Kidney (tissue), 14 donors: Measurements from ENCODE around the gene FBXL20. TPM values are rescaled to one million over a fixed set of nuclear protein-coding genes. Genes with fewer than 3 reads are reported as not detected.

Experiments
- DNase-seq, 5 donors: peaks; one replicate each; pipeline ENCODE4 v3.0.0-alpha.2; 2013 to 2020
- FAIRE-seq: peaks from 2 replicates; lab custom pipeline; 2012; peaks lifted over from hg19 to GRCh38; lab: Jason Lieb, UNC
- H3K27ac ChIP-seq, 2 donors: one replicate each; pipeline ENCODE4 v1.7.0; 2013; ENCODE audit warnings: low read depth in 2 of 2, low read length in 2 of 2, inconsistent platforms in 1 of 2
- H3K27me3 ChIP-seq: one replicate; pipeline ENCODE4 v1.7.1; 2013; ENCODE audit warnings: low read length, inconsistent platforms; ENCODE audit not compliant: control insufficient read depth, insufficient read depth
- H3K36me3 ChIP-seq, 3 donors: one replicate each; pipeline versions ENCODE4 v1.7.0 to v1.7.1; 2013; ENCODE audit warnings: low read length in 3 of 3, control low read depth in 1 of 3, inconsistent platforms in 1 of 3; ENCODE audit not compliant: insufficient read depth in 3 of 3, control insufficient read depth in 2 of 3
- H3K4me1 ChIP-seq, 3 donors: one replicate each; pipeline versions ENCODE4 v1.7.0 to v1.7.1; 2013; ENCODE audit warnings: low read length in 3 of 3, inconsistent platforms in 1 of 3, low read depth in 1 of 3; ENCODE audit not compliant: control insufficient read depth in 2 of 3, insufficient read depth in 2 of 3
- H3K4me3 ChIP-seq, 3 donors: one replicate each; pipeline versions ENCODE4 v1.7.0 to v1.8.1; 2013; ENCODE audit warnings: low read length in 3 of 3, control low read depth in 1 of 3, inconsistent platforms in 1 of 3
- H3K9ac ChIP-seq, 3 donors: one replicate each; pipeline versions ENCODE4 v1.7.0 to v1.7.1; 2013; ENCODE audit warnings: low read length in 3 of 3, control low read depth in 1 of 3, inconsistent platforms in 1 of 3
- H3K9me3 ChIP-seq, 3 donors: one replicate each; pipeline versions ENCODE4 v1.7.0 to v1.7.1; 2013; ENCODE audit warnings: low read length in 3 of 3, control low read depth in 1 of 3, inconsistent platforms in 1 of 3; ENCODE audit not compliant: control insufficient read depth in 2 of 3, insufficient read depth in 1 of 3
- intact Hi-C: fragments of 100-400 bp; cut with DNase I; formaldehyde crosslinking; loops from one replicate; pipeline ENCODE4 v1.11.1; 2022
- polyA plus RNA-seq: library from polyadenylated mRNA; stranded (reverse); fragments of 350-450 nt; fragmentation: Illumina TruSeq; extraction: RNeasy Lipid Tissue Mini Kit (QIAGEN cat#74804); gene quantifications from one replicate; pipeline ENCODE4 v1.2.3, GENCODE V29; 2014; ENCODE audit warnings: low read depth, low replicate concordance; ENCODE audit not compliant: insufficient read depth
- total RNA-seq: library from RNA; stranded (reverse); fragmentation: NEBNext Ultra II Directional; extraction: Animal tissue kit (Norgen Biotek cat#: 25700); gene quantifications from one replicate; pipeline ENCODE4 v1.2.1, GENCODE V29; 2021
- TF ChIP-seq, protein P1 (sequence below): IDR thresholded peaks from 3 replicates; pipeline ENCODE4 v1.5.1; 2012; ENCODE audit warnings: mild to moderate bottlenecking, moderate library complexity, borderline replicate concordance; ENCODE audit not compliant: insufficient read depth; ENCODE audit errors: extremely low read depth
- donor health status: control.
- donor health status: control.
- donor health status: control.
- donor health status: control.
- donor health status: control.
- donor health status: DM: yes; HTN: yes; CAD: no.
- donor health status: Normal renal cell carcinoma (clear cell type).

Gene FBXL20
- total and polyA plus RNA-seq, 2 donors from 2014 or later = 3.2 to 16.1 TPM

DNA sequence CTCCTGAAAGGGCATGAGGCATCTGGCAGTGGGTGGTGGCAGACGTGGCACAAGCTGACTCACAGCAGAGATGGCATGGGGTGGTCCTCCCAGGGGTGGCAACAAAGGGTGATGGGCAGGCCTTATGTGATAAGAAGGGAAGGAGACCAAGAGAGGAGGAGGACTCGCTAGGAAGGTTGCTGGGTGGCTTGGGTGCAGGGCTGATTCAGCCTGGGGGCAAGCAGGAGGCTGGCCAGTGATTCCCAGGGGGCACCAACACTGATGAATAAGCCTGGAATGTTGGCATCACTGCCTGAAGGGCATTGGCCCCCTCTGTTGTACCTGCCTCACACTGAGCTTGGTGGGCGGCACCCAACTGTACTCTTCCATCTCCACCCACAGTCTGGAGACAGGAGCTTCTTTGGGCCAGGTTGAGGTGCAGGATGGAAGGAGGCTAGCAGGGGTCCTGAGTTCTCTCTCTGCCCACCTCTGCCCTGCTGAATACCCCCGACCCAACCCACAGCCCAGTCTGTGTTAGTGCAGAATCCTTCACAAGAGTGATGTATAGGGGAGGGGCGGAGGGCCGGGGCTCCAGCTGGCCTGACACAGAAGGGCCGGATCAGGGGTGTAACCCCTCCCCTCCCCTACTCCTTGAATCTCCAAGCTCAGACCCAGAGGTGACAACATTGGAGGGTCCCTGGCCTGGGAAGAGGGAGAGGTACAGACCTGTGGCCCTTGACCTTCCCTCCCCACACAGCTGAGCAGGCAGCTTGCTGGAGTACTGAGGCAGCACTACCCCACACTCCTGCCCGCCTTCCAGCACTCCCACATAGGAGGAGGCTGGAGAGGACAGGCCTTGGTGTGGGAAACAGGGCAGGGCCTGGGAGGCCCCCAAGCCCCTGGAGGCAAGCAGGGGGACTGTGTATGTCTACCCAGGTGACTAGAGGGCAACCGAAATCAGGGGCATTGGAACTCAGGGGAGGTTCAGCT, 178.3 kb downstream of the FBXL20 start:
- FAIRE-seq = no peak

DNA sequence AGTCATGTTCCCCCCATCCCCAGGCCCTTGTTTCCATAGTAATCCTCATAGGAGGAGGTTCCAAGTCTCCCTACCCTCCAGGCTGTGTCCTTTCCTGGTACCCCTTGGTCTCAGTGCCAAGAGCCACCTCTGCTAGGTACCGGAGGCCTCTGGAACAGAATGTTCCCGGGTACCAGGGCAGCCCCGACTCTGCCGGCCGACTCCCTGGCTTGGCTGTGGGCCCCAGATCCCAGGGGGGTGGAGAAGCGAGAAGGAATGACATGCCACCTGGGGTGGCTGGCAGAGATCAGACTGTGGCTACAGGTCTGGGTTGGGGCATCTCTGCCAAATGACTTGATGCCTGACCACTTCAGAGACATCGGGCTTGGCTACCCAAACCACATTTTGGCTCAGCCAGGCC, 179.3 kb downstream of the FBXL20 start:
- Histone ChIP-seq H3K9ac (no peak overlapping the region), H3K27me3 (peaks cover 4% of the 10 kb centered on the region), H3K9me3 (no peaks in the 10 kb centered on the region), H3K4me1 (peaks cover 0 to 3% (median 0%) of the 10 kb centered on the region in 3 donors), H3K36me3 (no peaks in the 10 kb centered on the region), H3K27ac (no peak overlapping the region), H3K4me3 (no peak overlapping the region)
- TF ChIP-seq, protein P1, sequence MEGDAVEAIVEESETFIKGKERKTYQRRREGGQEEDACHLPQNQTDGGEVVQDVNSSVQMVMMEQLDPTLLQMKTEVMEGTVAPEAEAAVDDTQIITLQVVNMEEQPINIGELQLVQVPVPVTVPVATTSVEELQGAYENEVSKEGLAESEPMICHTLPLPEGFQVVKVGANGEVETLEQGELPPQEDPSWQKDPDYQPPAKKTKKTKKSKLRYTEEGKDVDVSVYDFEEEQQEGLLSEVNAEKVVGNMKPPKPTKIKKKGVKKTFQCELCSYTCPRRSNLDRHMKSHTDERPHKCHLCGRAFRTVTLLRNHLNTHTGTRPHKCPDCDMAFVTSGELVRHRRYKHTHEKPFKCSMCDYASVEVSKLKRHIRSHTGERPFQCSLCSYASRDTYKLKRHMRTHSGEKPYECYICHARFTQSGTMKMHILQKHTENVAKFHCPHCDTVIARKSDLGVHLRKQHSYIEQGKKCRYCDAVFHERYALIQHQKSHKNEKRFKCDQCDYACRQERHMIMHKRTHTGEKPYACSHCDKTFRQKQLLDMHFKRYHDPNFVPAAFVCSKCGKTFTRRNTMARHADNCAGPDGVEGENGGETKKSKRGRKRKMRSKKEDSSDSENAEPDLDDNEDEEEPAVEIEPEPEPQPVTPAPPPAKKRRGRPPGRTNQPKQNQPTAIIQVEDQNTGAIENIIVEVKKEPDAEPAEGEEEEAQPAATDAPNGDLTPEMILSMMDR = no peak
- intact Hi-C loops = no loop called here
- FAIRE-seq (no peak), DNase-seq (no peak)

More for the DNA sequence above, 178.3 kb downstream of the FBXL20 start:
- no peak for DNase-seq
- Histone ChIP-seq H3K9ac (no peak overlapping the region), H3K27ac (no peak overlapping the region), H3K36me3 (no peaks in the 10 kb centered on the region), H3K27me3 (peaks cover 4% of the 10 kb centered on the region), H3K4me1 (peaks cover 0 to 3% (median 0%) of the 10 kb centered on the region in 3 donors), H3K9me3 (no peaks in the 10 kb centered on the region), H3K4me3 (no peak overlapping the region)
- TF ChIP-seq, protein P1 = no peak
- intact Hi-C loops = no loop called here

DNA sequence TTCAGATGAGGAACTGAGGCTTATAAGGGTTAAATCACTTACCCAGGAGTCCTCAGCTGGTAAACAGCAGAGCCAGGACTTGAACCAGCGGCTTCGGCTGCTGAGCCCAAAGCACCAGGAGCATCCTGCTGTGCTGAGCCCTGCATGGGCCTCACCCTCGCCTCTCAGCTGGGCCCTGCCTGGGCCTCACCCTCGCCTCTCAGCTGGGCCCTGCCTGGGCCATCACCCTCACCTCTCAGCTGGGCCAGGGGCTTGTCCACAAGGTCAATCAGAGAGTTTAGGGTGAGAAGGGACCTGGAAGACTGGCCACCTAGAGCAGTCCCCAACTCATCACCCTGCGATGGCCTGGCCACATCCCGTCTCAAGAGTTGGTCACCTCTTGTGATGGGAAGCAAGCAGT, 179.9 kb downstream of the FBXL20 start:
- TF ChIP-seq, protein P1 = no peak
- FAIRE-seq (no peak), DNase-seq (no peak)
- no peak overlapping the region for H3K9ac ChIP-seq
- intact Hi-C loops = no loop called here
- H3K27ac ChIP-seq = no peak overlapping the region
- no peaks in the 10 kb centered on the region for H3K9me3 ChIP-seq
- no peak overlapping the region for H3K4me3 ChIP-seq
- H3K36me3 ChIP-seq = no peaks in the 10 kb centered on the region
- H3K27me3 ChIP-seq = peaks cover 4% of the 10 kb centered on the region
- H3K4me1 ChIP-seq = peaks cover 0 to 3% (median 0%) of the 10 kb centered on the region in 3 donors
